ENCODE results near the gene CADPS. TPM values are rescaled to one million over a fixed set of nuclear protein-coding genes. Genes with fewer than 3 reads are reported as not detected.

CADPS gene
- total RNA-seq, 1 experiment from 2014 or later, result 7.0 TPM

DNA sequence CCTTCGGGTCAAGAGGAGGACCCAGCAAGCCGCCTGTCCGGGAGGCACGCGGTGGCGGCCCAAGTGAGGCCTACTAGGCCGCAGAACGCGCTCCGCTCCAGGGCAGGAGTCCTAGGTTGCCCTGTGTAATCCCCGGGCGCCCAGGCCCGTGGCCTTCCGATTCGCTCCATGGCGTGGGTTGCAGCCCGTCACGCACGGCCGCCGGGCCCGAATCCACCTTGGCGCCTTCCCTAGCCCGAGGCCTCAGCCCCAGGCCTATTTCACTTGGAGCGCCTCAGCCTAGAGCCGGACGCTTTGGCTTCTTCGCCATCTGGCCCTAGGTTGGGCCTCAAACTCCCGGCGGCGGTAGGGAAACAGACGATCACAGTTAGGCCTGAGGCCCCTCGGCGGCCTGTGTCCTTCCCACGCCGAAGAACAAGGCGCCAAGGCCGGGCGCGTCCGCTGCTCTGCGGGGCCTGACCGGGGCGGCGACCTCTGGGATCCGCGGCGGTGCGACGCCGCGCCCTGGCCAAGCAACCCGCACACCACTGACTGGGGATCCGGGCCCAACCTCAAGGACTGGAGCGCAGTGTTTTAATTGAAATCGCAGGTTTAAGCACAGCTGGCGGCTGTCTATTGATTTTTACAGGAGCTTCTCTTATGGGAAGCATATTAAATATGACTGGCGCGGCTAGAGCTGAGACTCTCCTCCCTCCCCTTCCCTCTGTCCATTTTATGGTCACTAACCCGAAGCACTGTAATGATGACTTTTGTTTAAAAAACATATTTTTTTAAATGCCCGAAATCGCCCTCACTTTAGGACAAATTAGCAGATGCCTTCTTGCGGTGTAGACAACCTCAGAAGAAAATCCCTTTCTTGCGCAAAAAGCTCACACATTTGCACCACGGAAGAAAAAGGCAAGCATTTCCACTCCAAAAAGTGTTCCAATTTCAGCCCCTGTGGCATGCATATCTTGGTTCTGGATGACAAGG lies 498.0 kb downstream of the CADPS start:
- H3K27ac Mint-ChIP-seq, result no peak overlapping the region
- ATAC-seq, result peak; percentile 15
- peak; percentile 57 for DNase-seq (ENCODE audit: low spot score)
- TF ChIP-seq, protein P1, sequence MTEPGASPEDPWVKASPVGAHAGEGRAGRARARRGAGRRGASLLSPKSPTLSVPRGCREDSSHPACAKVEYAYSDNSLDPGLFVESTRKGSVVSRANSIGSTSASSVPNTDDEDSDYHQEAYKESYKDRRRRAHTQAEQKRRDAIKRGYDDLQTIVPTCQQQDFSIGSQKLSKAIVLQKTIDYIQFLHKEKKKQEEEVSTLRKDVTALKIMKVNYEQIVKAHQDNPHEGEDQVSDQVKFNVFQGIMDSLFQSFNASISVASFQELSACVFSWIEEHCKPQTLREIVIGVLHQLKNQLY (CRISPR knock-in tag; IDR thresholded peaks at IDR 0.05), result no peak
- no peak for TF ChIP-seq CREM (CRISPR knock-in tag; IDR thresholded peaks at IDR 0.05)
- no peak for TF ChIP-seq NFE2L1 (CRISPR knock-in tag; IDR thresholded peaks at IDR 0.05)
- TF ChIP-seq, protein P2, sequence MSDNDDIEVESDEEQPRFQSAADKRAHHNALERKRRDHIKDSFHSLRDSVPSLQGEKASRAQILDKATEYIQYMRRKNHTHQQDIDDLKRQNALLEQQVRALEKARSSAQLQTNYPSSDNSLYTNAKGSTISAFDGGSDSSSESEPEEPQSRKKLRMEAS (CRISPR knock-in tag; IDR thresholded peaks at IDR 0.05), result peak; percentile 45; the same call in 1 of the 2 replicates
- TF ChIP-seq GABPB1 (CRISPR knock-in tag; IDR thresholded peaks at IDR 0.05), result no peak
- TF ChIP-seq, protein P3, sequence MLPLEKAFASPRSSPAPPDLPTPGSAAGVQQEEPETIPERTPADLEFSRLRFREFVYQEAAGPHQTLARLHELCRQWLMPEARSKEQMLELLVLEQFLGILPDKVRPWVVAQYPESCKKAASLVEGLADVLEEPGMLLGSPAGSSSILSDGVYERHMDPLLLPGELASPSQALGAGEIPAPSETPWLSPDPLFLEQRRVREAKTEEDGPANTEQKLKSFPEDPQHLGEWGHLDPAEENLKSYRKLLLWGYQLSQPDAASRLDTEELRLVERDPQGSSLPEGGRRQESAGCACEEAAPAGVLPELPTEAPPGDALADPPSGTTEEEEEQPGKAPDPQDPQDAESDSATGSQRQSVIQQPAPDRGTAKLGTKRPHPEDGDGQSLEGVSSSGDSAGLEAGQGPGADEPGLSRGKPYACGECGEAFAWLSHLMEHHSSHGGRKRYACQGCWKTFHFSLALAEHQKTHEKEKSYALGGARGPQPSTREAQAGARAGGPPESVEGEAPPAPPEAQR (CRISPR knock-in tag; IDR thresholded peaks at IDR 0.05), result no peak
- TF ChIP-seq MYBL2 (CRISPR knock-in tag; IDR thresholded peaks at IDR 0.05), result no peak
- TF ChIP-seq, protein P4, sequence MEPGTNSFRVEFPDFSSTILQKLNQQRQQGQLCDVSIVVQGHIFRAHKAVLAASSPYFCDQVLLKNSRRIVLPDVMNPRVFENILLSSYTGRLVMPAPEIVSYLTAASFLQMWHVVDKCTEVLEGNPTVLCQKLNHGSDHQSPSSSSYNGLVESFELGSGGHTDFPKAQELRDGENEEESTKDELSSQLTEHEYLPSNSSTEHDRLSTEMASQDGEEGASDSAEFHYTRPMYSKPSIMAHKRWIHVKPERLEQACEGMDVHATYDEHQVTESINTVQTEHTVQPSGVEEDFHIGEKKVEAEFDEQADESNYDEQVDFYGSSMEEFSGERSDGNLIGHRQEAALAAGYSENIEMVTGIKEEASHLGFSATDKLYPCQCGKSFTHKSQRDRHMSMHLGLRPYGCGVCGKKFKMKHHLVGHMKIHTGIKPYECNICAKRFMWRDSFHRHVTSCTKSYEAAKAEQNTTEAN (CRISPR knock-in tag; IDR thresholded peaks at IDR 0.05), result no peak
- TF ChIP-seq, protein P5, sequence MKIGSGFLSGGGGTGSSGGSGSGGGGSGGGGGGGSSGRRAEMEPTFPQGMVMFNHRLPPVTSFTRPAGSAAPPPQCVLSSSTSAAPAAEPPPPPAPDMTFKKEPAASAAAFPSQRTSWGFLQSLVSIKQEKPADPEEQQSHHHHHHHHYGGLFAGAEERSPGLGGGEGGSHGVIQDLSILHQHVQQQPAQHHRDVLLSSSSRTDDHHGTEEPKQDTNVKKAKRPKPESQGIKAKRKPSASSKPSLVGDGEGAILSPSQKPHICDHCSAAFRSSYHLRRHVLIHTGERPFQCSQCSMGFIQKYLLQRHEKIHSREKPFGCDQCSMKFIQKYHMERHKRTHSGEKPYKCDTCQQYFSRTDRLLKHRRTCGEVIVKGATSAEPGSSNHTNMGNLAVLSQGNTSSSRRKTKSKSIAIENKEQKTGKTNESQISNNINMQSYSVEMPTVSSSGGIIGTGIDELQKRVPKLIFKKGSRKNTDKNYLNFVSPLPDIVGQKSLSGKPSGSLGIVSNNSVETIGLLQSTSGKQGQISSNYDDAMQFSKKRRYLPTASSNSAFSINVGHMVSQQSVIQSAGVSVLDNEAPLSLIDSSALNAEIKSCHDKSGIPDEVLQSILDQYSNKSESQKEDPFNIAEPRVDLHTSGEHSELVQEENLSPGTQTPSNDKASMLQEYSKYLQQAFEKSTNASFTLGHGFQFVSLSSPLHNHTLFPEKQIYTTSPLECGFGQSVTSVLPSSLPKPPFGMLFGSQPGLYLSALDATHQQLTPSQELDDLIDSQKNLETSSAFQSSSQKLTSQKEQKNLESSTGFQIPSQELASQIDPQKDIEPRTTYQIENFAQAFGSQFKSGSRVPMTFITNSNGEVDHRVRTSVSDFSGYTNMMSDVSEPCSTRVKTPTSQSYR (CRISPR knock-in tag; IDR thresholded peaks at IDR 0.05), result no peak
- TF ChIP-seq GTF2I (CRISPR knock-in tag; conservative IDR thresholded peaks at IDR 0.05), result no peak
- no peak for TF ChIP-seq TCF7 (CRISPR knock-in tag; IDR thresholded peaks at IDR 0.05; ENCODE audit: low read depth)
- TF ChIP-seq, protein P6, sequence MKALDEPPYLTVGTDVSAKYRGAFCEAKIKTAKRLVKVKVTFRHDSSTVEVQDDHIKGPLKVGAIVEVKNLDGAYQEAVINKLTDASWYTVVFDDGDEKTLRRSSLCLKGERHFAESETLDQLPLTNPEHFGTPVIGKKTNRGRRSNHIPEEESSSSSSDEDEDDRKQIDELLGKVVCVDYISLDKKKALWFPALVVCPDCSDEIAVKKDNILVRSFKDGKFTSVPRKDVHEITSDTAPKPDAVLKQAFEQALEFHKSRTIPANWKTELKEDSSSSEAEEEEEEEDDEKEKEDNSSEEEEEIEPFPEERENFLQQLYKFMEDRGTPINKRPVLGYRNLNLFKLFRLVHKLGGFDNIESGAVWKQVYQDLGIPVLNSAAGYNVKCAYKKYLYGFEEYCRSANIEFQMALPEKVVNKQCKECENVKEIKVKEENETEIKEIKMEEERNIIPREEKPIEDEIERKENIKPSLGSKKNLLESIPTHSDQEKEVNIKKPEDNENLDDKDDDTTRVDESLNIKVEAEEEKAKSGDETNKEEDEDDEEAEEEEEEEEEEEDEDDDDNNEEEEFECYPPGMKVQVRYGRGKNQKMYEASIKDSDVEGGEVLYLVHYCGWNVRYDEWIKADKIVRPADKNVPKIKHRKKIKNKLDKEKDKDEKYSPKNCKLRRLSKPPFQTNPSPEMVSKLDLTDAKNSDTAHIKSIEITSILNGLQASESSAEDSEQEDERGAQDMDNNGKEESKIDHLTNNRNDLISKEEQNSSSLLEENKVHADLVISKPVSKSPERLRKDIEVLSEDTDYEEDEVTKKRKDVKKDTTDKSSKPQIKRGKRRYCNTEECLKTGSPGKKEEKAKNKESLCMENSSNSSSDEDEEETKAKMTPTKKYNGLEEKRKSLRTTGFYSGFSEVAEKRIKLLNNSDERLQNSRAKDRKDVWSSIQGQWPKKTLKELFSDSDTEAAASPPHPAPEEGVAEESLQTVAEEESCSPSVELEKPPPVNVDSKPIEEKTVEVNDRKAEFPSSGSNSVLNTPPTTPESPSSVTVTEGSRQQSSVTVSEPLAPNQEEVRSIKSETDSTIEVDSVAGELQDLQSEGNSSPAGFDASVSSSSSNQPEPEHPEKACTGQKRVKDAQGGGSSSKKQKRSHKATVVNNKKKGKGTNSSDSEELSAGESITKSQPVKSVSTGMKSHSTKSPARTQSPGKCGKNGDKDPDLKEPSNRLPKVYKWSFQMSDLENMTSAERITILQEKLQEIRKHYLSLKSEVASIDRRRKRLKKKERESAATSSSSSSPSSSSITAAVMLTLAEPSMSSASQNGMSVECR (CRISPR knock-in tag; IDR thresholded peaks at IDR 0.05; ENCODE audit: borderline replicate concordance), result 0 out of 2 replicates have a peak, but pooled peaks have one; percentile 52
- TF ChIP-seq, protein P7, sequence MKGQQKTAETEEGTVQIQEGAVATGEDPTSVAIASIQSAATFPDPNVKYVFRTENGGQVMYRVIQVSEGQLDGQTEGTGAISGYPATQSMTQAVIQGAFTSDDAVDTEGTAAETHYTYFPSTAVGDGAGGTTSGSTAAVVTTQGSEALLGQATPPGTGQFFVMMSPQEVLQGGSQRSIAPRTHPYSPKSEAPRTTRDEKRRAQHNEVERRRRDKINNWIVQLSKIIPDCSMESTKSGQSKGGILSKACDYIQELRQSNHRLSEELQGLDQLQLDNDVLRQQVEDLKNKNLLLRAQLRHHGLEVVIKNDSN (CRISPR knock-in tag; IDR thresholded peaks at IDR 0.05), result 0 out of 2 replicates have a peak, but pooled peaks have one; percentile 21
- TF ChIP-seq, protein P8, sequence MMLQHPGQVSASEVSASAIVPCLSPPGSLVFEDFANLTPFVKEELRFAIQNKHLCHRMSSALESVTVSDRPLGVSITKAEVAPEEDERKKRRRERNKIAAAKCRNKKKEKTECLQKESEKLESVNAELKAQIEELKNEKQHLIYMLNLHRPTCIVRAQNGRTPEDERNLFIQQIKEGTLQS (CRISPR knock-in tag; conservative IDR thresholded peaks at IDR 0.05), result no peak
- peak overlapping the region; percentile 48 for H3K4me3 Mint-ChIP-seq
- H3K4me1 Mint-ChIP-seq, result peaks cover 54% of the 10 kb centered on the region
- peaks cover 100% of the 10 kb centered on the region for H3K27me3 Mint-ChIP-seq (ENCODE audit: low read depth)
- CTCF ChIA-PET, result interaction anchor here (0.6 to 3.1 kb wide), 5 partner anchors 9 to 191 kb away, joined by 3 to 21 read pairs (median 3); no protein-coding TSS in a partner anchor
- H3K36me3 Mint-ChIP-seq, result no peaks in the 10 kb centered on the region; the same call in 1 of the 2 replicates
- POLR2A ChIA-PET, result interaction anchor here (0.6 to 0.7 kb wide), 2 partner anchors 28 to 1543 kb away, joined by 3 to 6 read pairs; no protein-coding TSS in a partner anchor
- no peaks in the 10 kb centered on the region for H3K9me3 Mint-ChIP-seq
